Suppressor macrophage treated with lipopolysaccharide for 1 hour (primary cell): ENCODE measurements around the gene MET.
"Not testable (repeated sequence)": the region's sequence is repeated elsewhere in the genome, so short reads cannot be mapped to it uniquely, and the experiment has no call there.

Source experiments
- DNase-seq, 3 donors: peaks; one replicate each; pipeline ENCODE4 v3.0.0-alpha.2; 2020 to 2022

The MET gene

DNA sequence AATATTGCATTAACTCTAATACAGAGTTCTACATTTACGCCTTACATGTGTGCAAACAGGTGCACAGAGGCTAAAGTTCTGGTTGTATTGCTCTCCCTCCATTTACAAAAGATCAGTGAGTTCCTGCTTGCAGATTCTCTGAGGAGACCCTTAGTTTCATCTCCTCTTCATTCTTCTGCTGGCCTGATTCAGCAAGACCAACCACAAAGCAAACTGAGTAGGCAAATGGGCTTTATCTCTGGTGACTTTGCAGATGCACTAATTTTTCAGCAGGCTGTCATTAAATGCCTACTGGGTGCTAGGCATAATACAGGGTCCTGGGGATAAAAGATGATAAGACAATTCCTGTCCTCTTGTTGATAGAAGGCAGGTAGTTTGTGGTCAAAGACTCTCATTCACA lies 56.4 kb downstream of the MET start:
- no peak for DNase-seq

DNA sequence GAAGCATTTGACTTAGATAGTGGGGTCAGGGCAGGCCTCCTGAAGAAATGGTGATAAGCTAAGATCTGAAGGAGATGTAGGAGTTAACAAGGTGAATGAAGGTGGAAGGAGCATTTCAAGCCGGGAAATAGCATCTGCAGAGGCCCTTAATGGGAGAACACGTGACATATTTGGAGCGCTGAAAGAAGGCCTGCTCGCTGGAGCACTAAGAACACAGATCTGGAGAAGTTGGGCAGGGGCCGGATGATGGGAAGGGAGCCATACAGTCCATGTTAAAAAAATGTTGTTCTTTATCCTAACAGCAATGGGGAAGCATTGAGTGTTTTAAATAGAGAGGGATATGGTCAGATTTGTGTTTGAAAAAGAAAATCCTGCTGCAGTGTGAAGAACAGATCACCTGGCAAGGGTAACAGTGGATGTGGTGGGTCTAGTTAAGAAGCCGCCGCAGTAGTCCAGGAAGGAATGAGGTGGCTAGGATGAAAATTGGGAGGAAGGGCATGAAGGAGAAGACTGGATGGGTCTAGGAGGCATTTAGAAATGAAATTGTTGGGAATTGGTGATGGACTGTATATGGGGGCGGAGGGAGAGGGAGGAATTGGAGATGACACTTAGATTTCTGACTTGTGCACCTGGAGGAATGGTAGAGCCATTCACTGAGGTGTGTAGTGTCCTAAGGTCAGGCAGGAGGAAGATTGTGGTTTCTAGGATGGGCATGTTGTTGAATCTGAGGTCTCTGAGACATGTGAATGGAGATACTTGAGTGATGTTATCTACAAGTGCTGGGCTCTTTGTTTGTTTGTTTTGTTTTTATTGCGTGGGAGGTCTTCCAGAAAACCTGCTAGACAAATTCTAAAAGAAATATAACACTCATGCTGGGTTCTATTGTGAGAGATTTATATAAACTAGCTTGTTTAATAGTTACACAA lies 58.4 kb downstream of the MET start:
- DNase-seq, result no peak

DNA sequence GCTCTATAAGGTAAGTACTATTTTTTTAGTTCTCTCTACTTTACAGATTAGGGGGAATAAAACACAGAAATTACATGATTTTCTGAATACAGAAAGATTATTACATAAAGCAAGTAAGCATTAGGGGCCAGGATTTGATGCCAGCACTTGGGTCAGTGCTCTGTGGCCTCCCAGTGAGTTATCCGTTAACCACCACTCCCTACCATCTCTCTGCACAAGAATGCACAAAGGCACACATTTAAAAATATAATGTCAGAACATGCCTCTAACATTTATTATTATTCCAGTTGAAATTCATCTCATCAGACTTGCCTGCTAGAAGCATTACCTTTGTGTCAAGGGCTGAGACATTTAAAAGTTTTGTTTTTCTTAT lies 59.0 kb downstream of the MET start:
- no peak for DNase-seq

DNA sequence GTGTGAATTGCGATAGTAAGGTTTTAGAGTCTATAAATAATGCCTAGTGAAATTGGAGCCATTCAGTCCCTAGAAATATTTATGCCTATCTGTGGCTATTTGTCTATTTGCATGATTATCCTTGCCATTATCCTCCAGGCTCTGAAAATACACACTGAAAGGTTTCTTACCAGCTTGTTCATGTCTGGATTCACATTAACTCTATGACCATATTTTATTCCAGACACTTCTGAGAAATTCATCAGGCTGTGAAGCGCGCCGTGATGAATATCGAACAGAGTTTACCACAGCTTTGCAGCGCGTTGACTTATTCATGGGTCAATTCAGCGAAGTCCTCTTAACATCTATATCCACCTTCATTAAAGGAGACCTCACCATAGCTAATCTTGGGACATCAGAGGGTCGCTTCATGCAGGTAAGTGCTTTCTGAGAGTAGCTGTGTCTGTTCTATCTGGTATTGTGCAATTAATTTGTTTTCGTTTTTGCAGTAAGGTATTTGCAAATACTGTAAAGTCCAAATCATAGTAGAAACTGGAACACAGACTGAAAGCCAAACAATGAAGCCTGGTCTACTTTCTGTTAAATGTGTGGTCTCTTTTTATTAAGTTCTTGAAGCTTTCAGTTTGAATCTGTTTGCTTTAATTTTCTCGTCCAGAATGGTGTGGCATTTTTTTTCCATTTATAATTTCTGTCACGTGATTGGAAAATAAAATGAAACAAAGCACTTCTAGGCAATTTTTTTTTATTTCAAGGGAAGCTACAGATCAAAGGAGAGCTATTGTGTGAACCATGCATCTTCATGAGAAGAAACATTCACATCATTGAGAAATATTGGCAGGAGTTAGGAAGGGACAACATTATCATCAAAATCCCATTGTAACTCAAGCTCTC lies 59.7 kb downstream of the MET start:
- DNase-seq, result no peak

DNA sequence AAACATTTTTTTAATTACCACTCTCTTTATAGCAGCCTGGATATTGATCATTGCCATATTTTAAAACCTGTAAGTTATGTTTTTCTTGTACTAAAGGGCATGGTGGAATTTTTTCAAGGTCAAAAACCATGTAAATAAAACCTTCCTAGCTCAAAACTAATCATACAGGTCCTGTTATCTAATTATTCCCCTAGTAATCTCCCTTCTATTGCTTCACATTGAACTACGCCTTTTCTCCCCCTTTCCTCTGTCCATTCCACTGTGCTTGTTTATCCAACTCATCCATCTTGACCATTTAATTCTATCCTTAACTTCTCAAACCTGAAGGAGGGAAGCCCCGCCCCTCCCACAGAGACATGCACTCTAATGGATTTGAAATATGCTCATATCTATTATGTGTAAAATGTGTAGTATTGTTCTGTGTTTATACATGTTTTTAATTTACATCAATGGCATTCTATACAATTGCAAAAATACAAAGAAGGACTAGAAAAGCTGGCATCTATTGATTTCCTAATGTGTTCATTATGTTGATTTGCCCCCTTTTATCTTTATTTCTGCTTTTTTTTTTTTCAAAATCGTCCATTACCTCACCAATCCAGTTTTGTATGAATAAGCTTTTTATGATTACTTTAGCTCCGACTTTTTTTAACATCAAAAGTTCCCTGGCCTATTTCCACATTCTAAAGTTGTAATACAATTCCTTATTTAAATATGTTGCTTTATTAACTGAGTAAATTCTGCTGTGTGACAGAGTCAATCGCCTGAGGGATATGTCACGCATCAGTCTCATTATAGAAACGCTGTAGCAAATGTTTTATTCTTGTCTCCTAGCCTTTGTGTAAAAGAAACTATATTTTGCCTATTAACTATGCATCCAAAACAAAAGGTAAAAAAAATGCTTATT lies 61.0 kb downstream of the MET start:
- no peak for DNase-seq

DNA sequence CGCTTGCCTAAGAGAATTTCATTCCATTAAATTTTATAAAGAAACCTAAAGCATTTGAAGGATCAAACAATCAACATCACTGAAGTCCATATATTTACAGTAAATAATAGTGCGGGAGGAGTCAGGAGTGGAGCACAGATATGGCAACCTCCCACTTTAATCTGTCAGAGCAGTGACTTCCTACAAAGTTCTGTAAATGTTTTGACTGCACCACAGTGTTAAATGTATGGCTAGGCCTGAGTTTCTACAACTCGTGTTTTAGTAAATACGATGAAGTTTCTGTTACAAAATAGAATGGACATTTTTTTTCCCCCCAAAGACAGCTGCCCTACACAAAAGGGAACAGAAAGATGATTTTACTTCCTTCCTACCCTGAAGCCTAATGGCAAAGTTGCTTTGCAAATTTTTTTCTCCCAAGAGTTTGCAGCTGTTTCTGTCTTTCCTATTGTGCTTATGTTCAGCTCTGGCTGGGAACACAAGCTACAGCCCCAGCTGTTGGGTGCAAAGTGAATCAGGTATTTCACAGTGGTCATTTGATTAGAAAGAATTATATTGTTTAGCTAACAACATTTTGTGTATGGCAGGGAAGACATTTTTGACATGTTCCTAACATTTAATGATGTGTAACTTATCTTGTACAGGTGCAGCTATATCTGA lies 62.1 kb downstream of the MET start:
- peak in 2 of 3 donors; percentile 9 to 23 for DNase-seq

DNA sequence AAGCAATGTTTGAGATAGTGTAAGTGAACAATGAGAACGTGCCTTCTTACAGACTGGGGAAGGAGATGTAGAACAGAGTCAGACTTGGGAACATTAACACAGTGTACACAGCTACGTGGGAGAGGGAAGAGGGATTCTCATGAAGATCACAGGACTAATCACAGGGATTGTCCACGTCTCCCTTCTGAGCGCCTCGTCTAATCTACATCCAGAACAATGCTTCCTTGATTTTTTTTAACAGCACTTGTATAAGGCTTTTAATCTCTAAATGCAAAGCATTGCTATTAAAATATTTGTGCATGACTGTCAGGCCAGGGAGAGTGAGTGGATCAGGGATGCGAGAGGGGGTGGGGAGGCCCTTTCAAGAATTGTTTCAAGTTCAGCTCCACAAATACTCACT lies 62.7 kb downstream of the MET start:
- DNase-seq, result no peak

DNA sequence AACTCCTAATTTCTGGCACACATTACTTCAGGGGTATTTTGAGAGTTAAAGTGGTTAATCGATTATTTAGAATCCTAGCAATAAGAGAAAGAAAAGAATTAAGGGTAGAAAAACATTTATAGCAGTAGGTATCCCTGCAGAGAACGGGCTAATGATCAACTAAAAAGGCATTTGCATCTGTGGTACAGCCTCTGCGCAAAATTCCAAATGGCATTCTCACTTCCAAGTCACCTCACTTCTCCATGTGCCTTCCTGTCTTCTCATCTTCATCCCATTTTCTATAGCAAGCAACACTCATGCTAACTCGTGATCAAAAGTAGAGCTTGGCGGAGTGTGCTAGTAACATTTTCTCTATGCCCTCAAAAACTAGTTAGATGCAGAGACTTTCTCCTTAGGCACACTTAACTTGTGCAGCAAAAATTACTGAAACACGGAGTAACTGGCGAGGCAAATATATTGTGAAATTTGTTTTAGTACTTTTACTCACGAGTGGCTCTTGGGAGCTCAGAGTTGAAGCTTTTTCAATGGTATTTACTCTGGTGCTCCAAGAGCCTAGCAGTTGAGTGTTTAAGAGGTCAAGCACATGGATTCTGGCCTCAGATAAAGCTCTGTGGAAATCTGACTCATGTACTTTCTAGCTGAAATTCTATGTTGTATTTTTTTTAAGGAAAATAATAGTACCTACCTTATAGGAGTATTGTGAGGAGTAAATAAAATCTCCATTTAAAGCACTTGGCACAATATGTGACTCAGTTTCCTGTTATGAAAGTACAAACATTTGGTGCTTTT lies 65.1 kb downstream of the MET start:
- DNase-seq, result no peak

DNA sequence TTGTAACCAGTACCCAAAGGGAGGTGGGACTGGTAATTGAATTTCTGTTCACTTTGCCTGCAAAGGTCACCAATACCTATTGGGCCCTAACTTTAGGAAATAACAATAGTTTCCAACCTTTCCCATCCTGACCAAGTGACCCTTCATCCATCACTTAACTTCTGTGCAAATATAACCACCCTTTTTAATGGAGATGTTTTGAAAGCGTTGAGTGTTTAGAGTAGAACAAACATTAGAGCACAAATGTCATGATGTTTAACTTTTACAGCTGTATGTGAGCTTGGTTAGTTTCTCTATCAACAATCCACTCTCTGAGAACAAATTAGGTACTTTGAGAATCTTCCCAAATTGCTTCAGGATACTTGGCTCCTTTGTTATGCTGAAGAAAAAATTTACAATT lies 66.4 kb downstream of the MET start:
- no peak for DNase-seq

DNA sequence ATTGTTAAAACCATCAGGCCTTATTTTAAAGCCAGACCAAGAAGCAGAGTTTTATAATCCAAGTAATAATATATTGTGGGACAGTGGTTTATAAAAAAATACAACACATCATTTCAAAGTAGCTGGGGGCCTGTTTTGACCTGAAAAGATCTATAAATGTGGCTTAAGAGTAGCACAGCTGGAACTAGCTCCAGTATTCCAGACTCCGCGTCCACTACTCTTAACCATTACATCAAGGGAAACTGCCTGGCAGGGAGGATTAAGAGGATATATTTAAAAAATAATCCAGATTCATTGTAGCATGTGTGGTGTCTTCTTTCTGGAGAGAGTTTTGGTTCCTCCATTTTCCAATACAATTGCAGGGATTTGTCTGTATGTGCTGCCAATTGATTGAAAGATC lies 67.3 kb downstream of the MET start:
- DNase-seq, result no peak

DNA sequence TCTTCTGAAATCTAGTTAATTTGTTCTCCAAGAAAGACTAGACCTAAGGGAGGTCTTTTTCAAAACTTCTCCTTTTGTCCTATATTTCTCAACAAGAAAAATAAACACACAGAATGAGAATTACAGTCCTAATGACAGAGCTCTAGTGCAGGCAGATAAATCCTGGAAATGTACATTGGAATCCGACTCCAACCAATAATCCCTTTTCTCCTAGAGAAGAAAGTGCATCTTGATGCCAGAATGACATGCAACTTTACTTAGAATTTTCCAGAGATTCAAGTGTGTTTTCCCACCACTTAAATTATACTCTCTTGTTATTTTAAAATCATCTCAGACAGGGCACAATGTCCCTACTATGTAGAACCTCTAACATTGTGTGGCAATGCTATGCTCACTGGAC lies 68.2 kb downstream of the MET start:
- DNase-seq, result no peak

DNA sequence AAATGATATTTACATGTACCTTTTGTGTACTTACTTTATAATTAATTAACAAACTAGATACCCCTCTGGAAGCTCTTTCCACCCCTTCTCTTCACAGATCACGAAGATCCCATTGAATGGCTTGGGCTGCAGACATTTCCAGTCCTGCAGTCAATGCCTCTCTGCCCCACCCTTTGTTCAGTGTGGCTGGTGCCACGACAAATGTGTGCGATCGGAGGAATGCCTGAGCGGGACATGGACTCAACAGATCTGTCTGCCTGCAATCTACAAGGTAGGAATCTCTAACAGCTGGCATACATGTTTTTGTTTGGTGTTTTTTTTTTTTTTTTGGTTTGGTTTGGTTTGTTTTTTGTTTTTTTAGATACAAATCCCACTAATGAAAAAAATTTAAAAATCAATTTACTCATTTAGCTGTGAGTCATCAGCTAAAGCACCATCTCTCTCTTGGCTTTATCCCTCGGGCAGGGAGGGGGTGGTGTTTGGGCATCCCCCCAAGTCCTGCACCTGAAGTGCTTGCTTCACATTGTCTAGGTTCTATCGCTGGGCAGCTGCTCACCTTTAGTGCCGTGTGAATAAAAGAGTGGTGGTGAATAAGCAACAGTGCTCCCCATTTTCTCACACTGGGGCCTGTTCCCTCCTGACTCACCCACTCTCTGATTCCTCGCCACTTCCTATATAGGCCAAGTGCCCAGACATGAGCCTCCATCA lies 68.9 kb downstream of the MET start:
- no peak for DNase-seq

DNA sequence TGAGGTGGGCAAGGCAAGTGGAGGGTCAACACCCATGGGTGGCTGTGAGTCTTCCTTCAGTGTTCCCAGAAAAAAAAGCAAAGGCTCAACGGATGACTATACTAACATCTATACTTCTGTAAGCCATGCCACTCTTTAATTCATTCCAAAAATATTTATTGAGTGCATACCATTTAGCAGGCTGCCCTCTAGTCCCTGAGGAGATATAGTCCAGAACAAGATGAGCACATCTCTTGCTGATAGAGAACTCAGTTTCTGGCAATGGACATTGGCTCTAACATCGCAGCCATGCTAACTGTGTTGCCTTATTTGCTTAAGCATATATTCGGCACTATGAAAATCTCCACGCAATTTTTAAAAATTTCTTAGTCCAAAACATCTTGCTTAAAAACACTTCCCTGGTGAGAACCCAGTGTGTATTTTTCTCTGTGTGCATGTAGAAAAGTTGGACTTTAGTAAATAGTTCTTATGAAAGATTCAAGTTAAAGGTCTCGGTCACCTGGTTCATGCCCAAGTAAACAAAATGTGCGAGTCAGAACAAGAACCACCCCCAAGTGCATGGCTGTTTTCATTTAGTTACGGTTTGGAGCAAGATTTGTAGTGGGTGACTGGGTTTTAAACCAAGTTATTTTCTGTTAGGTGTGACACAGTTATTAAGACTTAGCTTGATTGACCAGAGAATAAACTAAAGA lies 69.8 kb downstream of the MET start:
- DNase-seq, result no peak

DNA sequence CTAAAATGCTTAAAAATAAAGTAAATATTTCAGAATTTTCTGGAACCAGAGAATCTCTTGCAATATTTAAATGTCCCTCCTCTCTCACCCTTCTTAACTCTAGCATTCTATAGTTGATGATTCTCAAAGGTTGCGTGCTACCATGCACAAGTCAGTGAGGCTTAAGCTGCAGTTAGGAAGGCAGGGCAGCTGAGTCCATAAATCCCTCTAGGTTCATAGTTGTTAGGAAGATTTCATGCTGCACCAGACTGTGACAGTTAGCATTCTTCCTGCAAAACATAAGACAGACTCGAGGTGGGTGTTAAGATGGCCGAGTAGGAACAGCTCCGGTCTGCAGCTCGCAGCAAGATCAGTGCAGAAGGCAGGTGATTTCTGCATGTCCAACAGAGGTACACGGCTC lies 70.6 kb downstream of the MET start:
- no peak for DNase-seq

DNA sequence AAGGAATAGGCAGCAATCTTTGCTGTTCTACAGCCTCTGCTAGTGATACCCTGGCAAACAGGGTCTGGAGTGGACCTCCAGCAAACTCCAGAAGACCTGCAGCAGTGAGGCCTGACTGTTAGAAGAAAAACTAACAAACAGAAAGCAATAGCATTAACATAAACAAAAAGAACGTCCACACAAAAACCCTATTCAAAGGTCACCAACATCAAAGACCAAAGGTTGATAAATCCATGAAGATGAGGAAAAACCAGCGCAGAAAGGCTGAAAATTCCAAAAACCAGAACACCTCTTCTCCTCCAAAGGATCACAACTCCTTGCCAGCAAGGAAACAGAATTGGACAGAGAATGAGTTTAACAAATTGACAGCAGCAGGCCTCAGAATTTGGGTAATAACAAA lies 71.8 kb downstream of the MET start:
- not testable (repeated sequence) for DNase-seq

DNA sequence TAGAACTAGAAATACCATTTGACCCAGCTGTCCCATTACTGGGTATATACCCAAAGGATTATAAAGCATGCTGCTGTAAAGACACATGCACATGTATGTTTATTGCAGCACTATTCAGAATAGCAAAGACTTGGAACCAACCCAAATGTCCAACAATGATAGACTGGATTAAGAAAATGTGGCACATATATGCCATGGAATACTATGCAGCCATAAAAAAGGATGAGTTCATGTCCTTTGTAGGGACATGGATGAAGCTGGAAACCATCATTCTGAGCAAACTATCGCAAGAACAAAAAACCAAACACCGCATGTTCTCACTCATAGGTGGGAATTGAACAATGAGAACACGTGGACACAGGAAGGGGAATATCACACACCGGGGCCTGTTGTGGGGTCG lies 74.4 kb downstream of the MET start:
- not testable (repeated sequence) for DNase-seq

DNA sequence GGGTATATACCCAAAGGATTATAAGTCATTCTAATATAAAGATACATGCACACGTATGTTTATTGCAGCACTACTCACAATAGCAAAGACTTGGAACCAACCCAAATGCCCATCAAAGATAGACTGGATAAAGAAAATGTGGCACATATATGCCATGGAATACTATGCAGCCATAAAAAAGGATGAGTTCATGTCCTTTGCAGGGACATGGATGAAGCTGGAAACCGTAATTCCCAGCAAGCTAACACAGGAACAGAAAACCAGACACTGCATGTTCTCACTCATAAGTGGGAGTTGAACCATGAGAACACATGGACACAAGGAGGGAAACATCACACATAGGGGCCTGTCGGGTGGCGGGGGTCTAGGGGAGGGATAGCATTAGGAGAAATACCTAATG lies 79.1 kb downstream of the MET start:
- DNase-seq, result not testable (repeated sequence)

DNA sequence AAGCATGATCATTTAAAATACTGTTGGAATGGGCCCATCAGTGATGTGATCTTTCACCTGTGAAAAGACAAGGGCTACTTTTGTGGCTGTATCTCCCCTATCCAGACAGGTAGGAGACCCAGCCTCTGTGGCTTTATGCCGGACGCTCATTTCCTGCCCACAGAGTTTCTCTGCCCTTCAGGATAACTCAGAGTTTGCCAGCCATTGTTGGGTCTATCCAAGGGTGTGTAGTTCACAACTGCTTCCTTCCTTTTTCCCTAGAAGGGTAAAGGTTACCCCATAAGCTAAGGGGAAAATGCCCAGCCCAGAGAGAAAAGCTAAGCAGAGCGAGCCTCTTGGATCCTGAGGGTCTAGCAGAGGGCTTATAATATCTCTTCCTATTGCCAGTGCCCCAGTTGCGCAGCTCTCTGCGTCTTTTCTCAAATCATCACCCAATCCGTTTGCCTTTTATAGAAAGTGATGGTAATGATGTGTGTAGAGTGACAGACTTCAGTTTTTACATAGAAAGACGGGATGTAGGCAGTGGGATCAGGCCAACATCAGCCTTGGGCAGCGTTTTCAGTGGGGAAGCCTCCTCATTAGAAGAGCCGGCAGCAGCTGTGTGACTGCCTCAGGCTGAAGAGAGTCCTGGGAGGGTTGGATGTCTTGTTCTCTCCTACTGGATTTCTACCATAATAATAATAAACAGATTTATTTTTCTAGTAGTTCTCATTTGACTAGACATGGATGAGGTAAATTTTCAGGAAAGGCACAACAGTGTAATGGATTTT lies 80.5 kb downstream of the MET start:
- DNase-seq, result no peak

DNA sequence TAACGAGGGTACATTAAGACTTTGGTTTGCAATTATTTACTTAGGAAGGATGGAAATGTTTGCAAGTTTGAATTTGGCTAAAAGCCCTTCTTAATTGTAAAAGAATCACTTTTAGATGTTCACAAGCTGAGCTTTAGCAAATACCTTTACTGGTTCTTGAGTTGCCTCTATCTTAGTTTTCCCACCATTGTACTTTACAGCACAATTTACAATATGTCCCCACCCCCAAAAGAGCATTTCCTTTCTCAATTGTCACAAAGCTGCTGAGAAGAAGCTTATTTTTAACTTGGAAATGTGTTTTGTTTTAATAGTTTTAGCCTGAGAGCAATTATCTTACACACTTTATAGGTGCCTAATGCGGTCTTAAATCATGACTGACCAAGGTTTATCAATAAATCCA lies 81.1 kb downstream of the MET start:
- DNase-seq, result no peak
